HG03159 (cell line): ENCODE measurements around the gene FLCN.
"Not testable (repeated sequence)": the region's sequence is repeated elsewhere in the genome, so short reads cannot be mapped to it uniquely, and the experiment has no call there.

Experiments used
- ATAC-seq: cut with Tn5 transposase; IDR thresholded peaks from one replicate; pipeline ENCODE4 v1.9.1; 2021; ENCODE audit warnings: mild to moderate bottlenecking, moderate library complexity; ENCODE audit not compliant: unreplicated experiment

Gene FLCN

DNA sequence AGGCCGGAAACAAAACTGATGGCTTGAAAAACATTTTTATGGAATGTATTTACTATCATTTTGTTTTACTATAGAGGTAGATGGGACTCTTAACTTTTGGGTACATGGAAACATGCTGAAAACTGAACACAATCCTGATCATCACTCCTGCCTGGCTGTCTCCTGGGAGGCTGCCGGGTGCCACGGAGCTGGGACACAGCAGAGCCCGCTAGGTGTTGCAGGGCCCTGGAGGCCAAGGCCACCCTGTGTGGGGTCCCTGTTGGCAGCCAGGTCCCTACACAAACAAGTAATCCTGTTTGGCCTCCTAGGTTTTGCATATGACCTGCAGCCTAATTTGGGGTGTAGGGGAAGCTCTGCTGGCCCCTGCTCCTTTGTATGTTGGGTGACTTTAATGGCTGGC is 48.4 kb downstream of the FLCN start:
- ATAC-seq = no peak

- ATAC-seq = no peak
These were observed 50.1 kb downstream of the FLCN start for GRCh38 chr17:17186551-17187505.

GRCh38 chr17:17186051-17186450 is 50.9 kb downstream of the FLCN start:
- no peak for ATAC-seq

- ATAC-seq = not testable (repeated sequence)
These were observed 51.8 kb downstream of the FLCN start for GRCh38 chr17:17184985-17185757.

DNA sequence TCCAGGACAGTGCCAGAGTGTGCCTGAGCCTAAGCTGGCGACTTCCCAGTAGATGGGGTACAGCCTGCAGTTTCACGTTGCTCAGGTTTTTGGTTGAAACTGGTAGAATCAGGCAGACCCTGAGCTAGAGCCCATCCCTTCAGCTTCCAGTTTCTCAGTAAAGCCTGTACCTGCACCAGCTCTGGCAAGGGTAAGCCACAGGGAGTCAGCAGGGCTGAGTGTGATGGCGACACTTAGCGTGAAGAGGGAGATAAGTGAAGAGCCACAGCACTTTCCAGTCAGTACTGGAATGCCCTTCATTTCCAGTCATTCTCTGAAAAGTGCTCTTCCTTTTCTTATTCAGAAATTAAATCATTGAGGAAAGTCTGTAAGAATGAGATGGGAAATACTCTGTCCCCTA is 53.2 kb downstream of the FLCN start:
- no peak for ATAC-seq

DNA sequence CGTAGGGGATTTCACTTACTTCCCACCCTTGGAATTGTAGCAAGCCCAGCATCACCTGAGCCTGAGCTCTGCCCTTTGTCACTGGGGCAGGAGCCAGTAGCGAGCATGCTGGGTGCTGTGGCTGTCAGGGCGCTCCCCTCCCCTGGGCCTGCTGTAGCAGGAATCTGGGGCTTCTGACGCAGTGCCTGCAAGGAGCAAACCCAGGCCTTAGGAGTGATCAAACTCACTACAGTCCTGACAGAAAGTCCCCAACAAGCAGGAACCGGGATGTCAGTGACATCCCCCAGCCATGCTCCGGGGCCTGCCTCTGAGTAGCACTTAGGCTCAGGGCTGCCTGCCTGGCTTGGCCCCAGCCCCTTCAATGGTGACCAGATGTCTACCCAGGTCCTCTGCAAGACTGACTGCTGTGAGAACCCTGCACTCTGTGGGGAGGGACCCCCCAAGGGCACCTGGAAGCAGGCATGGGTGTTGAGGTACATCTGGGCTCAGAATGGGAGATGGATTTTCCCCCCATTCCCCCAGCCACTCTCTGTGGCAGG is 54.3 kb downstream of the FLCN start:
- no peak for ATAC-seq

DNA sequence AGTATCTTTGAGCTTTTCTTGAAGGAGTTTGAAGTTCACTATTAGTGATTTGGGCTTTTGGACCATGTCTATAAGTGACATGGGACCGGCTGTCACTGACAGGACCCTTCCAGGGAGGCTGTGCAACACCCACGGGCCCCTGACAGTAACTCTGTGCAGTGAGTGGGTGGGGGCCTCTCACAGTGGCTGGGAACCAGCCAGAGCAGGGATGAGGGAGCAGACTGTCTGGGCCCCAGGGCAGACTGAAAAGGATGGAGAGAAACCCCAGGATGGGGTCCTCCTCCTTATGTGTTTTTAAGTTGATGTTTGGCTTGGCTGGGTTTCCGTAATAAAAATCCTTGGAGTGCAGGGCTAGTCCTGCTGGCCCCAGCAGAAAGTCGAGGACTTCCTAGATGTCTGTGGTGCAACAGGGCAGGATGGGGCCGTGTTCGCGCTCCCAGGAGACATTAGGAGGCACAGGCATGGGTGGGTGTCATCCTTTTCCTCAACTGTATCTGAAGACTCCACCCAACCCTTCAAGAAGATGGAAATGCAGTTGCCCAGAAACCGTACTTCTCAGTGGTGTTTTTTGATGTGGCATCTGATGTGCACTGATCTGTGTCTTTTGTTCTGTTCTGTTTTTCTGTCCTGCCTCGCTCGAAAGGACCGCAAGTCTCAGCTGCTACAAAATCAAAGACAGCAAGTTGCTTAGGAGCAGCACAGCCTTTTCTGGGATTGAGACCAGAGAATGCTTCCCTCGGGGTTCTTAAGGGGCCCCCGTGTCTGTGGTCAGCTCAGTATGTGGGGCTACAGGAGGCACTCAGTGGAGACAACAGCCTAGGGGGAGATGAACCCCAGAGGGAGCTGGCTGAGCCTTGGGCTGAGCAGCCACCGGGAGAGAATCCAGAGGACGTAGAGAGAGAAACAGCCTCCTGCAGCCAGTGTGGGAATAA is 55.0 kb downstream of the FLCN start:
- ATAC-seq = no peak

- no peak for ATAC-seq
These were observed 56.0 kb downstream of the FLCN start for GRCh38 chr17:17180741-17181525.

GRCh38 chr17:17180141-17180603 is 56.8 kb downstream of the FLCN start:
- ATAC-seq = no peak

GRCh38 chr17:17179371-17179827 is 57.6 kb downstream of the FLCN start:
- peak; percentile 58 for ATAC-seq

DNA sequence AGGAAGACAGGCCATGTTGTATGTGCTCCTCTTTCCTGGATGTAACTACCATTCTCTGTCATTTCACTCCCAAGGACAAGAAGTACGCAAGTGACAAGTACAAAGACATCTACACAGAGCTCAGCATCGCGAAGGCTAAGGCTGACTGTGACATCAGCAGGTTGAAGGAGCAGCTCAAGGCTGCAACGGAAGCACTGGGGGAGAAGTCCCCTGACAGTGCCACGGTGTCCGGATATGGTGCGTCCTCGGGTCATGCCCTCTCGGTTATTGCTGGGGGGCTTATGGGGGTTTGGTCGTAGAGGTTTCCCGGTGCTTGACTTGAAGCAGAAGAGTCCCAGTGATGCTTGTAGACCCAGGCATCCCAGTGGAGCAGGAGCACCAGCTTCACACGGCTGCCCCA is 59.8 kb downstream of the FLCN start:
- ATAC-seq = no peak

DNA sequence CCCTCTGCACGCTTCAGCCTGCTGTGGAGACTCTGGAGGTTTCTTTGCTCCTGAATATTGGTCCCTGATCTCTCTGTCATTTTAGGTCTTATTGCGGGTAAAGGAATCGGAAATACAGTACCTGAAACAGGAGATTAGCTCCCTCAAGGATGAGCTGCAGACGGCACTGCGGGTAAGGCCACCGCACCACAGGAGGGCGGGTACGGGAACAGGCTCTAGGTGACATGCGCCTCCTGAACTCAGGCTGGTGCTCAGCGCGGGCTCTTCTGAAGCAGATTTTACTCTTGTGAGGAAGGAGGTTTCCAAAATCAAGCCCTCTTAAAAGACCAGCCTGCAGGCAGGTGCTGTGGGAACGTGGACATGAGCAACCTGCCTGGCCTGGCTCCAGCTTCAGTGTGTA is 60.6 kb downstream of the FLCN start:
- no peak for ATAC-seq

- no peak for ATAC-seq
These were observed 61.1 kb downstream of the FLCN start for GRCh38 chr17:17175917-17176316.

DNA sequence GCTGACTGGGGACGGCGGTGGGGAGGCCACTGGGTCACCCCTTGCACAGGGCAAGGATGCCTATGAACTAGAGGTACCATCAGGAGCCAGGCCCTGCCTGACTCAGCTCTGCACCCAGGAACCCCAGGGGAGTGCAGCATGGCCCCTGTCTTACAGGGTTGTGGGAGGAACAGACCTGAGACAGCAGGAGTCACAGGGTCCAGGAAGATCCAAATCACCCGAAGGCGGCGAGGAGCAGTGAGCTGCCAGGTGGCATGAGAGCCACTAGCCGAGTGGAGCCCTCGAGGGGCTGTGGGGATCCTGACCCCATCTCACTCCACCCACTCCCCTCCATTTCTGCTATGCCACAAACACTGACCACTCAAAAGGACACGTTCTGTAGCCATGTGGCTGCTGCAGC is 61.6 kb downstream of the FLCN start:
- no peak for ATAC-seq

GRCh38 chr17:17173921-17174320 is 63.0 kb downstream of the FLCN start:
- no peak for ATAC-seq

- ATAC-seq = no peak
These were observed 64.0 kb downstream of the FLCN start for GRCh38 chr17:17172990-17173389.

DNA sequence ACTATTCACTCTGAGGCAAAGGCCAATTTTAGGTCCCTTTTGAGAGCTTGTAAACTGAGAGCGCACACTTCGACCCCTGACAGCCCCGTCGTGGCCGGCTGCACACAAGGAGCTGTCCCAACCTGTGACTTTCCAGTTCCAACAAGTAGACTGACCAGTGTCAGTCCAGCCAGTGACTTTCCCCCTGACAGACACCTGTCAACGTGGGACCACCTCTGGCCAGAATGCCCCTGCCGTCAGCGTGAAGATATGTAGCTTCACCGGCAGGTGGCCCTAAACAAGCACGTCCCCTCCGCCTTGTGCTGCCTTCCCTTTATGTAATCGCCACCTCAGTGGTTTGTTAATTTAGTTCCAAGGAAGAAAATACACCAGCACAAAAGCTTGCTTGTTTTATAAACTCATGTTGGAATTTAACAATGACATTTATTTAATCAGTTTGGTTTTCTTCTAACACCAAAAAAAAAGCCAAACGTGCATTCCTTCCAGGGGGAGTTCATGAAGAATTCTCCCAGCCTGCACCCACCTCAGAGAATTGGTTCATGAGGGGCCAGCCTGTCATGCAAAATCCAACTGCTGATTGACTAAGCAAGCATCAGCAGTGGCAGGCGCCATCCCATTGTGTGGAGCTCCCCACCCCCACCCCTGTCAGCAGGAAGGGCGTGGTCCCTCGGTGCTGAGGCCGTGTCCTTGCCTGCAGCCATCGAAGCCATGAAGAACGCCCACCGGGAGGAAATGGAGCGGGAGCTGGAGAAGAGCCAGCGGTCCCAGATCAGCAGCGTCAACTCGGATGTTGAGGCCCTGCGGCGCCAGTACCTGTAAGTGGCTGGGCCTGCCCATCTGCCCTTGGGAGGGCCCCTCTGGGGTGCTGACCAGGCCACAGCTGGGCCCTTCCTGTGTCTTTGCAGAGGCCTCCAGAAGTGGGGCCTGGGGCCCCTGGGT is 64.7 kb downstream of the FLCN start:
- no peak for ATAC-seq

GRCh38 chr17:17171186-17171585 is 65.8 kb downstream of the FLCN start:
- no peak for ATAC-seq
